ENCODE measurements around the gene TRAPPC10.

Gene TRAPPC10

DNA sequence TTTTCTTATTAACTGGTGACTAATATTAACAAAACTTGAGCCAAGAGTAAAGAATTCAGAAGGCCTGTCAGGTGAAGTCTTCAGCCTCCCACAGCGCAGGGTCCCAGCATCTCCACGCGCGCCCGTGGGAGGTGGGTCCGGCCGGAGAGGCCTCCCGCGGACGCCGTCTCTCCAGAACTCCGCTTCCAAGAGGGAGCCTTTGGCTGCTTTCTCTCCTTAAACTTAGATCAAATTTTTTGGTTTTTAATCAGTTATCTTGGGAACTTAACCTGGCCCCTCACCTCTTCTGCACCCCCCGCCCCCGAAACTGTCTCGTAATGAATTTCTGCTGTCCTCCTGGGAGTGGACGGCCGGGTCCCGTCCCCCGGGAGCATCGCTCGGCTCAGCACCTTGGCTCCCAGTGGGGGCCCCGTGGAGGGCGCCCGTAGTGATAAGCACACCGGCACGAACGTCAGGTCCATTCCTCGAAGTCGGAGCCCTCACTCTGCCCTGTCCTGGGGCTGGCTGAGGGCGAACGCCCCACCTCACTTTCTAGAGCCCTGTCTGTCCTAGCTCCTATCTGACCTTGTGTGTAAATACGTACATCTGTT lies 29.5 kb upstream of the TRAPPC10 start:
- H3K4me3 ChIP-seq (ENCODE audit: low read depth, low read length): no peak overlapping the region
- TF ChIP-seq, protein P1, sequence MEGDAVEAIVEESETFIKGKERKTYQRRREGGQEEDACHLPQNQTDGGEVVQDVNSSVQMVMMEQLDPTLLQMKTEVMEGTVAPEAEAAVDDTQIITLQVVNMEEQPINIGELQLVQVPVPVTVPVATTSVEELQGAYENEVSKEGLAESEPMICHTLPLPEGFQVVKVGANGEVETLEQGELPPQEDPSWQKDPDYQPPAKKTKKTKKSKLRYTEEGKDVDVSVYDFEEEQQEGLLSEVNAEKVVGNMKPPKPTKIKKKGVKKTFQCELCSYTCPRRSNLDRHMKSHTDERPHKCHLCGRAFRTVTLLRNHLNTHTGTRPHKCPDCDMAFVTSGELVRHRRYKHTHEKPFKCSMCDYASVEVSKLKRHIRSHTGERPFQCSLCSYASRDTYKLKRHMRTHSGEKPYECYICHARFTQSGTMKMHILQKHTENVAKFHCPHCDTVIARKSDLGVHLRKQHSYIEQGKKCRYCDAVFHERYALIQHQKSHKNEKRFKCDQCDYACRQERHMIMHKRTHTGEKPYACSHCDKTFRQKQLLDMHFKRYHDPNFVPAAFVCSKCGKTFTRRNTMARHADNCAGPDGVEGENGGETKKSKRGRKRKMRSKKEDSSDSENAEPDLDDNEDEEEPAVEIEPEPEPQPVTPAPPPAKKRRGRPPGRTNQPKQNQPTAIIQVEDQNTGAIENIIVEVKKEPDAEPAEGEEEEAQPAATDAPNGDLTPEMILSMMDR (IDR thresholded peaks at IDR 0.05; ENCODE audit: low read depth, low read length): no peak

DNA sequence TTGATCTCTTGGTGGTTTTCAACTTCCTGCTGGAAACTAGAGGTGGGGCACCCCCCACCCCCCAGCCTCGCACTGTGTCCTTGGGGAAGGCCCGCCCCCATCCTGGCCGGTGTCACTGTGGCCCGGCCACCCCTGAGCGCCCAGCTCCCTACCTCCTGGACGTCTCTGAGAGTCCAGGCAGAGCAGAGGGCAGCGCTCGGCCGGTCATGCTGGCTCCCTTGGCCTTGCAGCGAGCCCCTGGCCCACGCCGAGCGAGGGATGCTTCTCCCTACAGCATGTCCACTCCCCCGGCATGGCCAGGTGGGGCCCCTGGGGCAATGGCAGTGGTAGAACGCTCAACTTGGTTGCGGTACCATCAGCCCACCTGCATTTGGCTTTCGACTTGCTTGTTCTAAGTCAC lies 28.7 kb upstream of the TRAPPC10 start:
- TF ChIP-seq, protein P1 (IDR thresholded peaks at IDR 0.05; ENCODE audit: low read depth, low read length): no peak
- no peak overlapping the region for H3K4me3 ChIP-seq (ENCODE audit: low read depth, low read length)

DNA sequence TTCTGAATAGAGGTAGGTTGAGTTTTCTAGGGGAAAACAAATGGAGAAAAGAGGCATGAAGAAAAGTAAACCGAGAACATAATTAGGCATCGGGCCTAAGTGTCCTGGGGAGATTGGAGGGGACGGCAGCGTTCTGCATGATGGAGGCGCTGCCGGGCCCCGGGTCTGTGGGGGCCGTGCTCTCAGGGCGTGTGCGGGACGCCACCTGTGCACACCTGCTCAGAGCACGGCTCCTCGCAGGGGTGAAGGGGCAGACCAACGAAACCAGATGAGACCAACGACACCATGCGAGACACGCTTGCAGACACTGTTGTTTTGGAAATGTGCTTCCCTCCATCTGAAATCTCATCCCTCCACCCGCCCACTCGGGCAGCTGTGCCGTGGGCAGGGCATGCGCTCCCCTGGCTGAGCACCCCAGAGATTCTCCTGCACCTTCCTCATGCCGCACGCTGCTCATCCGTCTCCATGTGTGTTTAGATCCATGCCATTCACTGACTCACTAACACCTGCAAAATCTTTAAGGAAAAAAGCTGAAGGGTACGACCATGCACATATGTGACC lies 28.2 kb upstream of the TRAPPC10 start:
- H3K4me3 ChIP-seq (ENCODE audit: low read depth, low read length): no peak overlapping the region
- TF ChIP-seq, protein P1 (IDR thresholded peaks at IDR 0.05; ENCODE audit: low read depth, low read length): no peak

DNA sequence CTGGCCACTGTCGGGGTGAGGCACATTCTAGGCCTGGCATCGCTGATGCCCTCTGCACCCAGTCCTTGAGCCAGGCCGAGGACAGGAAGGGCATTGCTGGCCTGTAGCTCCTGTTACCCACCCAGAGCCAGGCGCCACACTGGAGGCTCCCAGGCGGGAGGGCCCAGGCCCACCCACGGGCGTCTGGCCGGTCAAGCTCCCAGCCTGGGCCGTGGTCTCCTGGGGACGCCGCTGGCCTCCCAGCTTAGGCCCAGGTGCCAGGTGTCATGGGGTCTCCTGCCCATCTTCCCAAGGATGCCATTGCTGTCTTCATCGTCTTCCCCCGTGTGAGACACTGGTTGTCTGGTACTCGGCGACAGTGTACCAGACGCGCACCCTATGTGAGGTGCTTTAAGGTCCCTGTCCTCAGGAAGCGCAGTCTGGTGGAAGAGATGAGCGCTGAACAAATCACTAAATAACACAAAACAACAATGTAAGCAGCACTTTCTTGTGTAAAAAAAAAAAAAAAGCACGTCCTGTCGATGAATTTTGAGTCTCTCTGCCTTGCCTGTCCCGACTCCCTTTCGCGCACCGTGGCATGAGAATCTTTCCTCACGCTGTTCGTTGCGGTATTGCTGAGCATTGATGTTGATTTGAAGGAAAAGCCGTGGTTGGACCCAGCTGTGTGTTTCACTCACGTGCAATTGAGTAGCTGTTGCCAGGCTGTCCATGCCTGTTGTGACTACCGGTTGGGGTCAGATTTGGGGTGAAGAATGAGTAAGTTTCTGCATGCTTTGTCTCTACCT lies 27.0 kb upstream of the TRAPPC10 start:
- TF ChIP-seq, protein P1 (IDR thresholded peaks at IDR 0.05; ENCODE audit: low read depth, low read length): no peak
- no peak overlapping the region for H3K4me3 ChIP-seq (ENCODE audit: low read depth, low read length)

DNA sequence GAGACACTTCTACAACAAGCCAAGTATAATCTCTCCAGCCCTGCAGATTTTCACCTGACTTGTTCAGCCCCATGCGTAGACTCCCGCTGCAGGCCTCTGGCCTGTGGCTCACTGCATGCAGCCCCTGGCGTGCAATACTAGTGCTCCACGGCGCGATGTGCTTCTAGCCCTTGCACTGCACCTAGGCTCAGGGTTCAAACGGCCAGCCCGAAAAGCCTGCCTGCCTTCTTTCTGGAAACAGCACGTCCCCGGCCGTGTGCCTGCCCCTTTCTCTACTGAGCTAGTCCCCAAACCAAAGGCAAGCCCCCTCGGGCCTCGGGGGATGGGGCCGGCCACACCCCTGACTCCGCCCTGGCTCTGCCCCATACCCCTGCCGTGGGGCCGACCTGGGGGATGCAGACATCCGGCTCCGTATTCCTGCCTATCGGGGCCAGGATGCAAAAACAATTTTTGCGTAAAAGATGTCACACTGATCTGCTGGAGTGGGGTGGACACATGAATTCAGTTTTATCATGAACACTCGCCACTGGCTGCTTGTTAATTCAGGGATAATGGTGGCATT lies 26.3 kb upstream of the TRAPPC10 start:
- H3K4me3 ChIP-seq (ENCODE audit: low read depth, low read length): no peak overlapping the region
- TF ChIP-seq, protein P1 (IDR thresholded peaks at IDR 0.05; ENCODE audit: low read depth, low read length): no peak

DNA sequence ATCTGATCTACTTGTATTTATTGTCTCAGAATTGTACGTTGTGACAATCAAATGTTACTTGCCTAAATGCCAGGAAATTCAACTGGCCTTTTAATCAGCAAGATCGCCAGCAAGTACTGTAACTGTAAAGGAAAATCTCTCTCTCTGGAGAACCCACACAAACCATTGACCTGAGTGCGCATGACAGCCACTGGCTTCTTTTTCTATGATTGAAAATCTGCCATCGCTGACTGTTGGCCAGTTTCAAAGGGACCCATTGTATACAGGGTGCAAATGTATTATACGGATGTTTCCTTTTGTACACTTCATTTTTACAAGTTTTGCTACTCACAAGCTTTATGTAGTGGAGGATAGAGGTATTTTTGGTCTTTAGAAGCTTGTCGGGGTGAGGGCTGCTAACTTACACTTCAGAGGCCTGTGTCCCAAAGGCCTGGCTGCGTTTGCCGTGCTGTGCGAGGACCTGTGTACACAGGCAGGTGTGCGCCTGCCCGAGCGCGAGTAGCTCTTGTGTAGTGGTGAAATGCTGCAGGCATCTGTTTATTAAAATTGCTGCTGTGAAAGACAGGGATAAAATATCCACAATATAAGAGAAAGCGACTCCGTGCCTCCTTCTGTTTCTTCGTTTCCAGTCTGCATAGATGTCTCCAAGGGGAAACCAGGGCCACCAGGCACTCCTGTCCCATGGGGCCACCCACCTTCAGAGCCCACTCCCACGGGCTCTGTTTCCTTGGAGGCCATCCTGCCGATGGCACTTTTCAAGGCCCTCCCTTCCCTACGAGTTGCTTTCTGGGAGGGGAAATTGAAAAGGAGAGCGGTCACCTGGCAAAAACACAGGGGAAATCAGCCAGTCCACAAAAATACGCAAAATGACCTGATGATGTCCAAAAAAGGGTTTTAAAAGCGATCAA lies 25.3 kb upstream of the TRAPPC10 start:
- no peak overlapping the region for H3K4me3 ChIP-seq (ENCODE audit: low read depth, low read length)
- TF ChIP-seq, protein P1 (IDR thresholded peaks at IDR 0.05; ENCODE audit: low read depth, low read length): no peak

Data from WI38 (cell line).